Renal cortical epithelial cell (primary cell): ENCODE measurements around the gene CDO1. TPM values are rescaled to one million over a fixed set of nuclear protein-coding genes. Genes with fewer than 3 reads are reported as not detected.
"Not testable (repeated sequence)": the region's sequence is repeated elsewhere in the genome, so short reads cannot be mapped to it uniquely, and the experiment has no call there.

Experiments
- DNase-seq: peaks from one replicate; pipeline ENCODE4 v3.0.0-alpha.2; 2011; ENCODE audit warnings: low read depth
- total RNA-seq: library from RNA; depleted of rRNA; stranded (reverse); fragments of >200 nt; gene quantifications from 2 replicates; pipeline ENCODE4 v1.2.3, GENCODE V29; 2014

Gene CDO1
- total RNA-seq, 1 donor from 2014 or later: 0.55 TPM

DNA sequence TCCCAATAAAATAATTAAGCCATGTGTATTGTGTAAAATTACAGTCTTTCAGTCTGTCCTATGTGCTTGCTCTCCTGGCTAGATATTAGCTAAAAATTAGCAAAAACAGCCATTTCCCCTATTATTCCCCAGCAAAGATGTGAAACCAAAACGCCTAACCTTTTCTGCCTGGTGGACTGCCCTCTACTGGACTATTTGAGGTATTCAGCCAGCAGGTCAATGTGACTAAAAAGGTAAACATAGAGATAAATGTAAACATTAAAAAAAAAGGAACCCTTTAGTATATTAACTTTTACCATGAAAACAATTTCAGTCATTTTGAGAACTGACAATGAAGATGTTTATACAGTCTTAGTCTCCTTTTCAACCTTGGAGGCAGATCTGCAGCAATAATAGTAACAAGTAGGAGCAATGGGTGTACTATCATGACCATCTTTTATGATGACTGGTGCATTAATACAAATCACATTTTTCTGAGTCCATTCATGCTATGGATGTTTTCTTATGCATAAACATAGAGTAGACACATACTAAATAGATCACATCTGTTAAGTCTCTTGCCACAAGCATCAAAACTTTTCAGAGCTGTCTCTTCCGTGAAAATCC is 14.8 kb upstream of the CDO1 start:
- no peak for DNase-seq

DNA sequence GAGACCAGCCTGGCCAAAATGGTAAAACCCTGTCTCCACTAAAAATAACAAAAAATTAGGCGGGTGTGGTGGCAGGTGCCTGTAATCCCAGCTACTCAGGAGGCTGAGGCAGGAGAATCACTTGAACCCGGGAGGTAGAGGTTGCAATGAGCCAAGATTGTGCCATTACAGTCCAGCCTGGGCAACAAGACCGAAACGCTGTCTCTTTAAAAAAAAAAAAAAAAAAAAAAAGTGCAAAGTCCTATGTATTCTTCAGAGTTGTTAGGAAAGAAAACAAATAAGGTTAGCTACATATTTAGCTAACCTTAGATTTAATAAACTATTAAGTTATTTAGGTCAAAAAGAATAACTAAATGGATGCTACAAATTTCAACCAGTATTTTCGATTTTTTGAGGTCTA is 13.5 kb upstream of the CDO1 start:
- DNase-seq: no peak

DNA sequence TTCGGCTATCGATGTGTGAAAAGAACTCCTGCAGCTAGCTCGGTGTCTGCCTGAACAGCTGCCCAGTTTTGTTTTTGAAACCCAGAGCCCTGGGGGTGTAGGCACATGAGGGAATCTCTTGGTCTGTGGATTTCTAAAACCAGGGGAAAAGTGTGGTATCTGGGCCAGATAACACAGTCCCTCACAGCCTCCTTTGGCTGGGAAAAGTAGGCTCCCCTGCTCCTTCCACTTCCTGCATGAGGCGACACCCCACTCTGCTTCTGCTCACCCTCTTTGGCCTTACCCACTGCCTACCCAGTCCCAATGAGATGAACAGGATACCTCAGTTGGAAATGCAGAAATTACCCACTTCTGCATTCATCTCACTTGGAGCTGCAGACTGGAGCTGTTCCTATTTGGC is 9.5 kb upstream of the CDO1 start:
- DNase-seq: no peak

DNA sequence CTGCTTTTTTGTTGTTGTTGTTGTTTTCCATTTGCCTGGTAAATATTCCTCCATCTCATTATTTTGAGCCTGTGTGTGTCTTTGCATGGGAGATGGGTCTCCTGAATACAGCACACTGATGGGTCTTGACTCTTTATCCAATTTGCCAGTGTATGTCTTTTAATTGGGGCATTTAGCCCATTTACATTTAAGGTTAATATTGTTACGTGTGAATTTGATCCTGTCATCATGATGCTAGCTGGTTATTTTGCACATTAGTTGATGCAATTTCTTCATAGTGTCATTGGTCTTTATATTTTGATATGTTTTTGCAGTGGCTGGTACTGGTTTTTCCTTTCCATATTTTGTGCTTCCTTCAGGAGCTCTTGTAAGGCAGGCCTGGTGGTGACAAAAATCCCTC is 8.5 kb upstream of the CDO1 start:
- not testable (repeated sequence) for DNase-seq

DNA sequence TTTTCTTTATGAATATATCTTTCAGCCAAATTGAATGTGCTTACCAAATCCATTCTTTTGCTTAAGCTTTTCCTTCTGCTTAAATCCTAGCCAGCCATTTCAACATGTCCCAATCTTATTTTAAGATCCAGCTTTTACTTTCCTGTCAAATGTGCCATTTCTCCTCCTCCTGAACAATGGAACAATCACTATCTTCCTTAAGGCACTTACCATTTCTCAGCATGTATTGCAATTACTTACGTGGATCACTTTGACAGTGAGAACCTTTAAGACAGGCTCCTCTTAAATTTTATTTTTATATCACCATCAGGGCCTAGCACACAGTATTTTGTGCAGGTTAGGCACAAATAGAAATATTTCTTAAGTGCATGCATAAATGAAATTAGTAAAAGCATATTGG is 4.4 kb upstream of the CDO1 start:
- no peak for DNase-seq

DNA sequence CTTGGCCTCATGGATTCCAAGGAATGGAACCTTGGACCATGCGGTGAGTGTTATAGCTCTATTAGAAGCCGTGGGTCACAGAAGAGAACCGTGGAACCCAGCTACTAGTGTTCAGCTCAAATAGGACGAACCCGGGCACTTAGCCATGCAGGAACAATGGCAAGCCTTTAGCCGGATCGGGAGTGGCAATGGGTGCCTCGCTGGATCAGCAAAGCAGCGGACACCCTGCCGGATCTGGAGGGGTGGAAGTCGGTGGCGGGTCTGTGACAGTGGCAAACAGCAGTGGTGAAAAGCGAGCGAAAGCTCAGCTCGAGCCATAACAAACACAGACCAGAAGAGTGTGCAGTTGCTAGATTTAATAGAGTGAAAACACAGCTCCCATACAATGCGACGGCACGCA is 2.4 kb upstream of the CDO1 start:
- DNase-seq: no peak

DNA sequence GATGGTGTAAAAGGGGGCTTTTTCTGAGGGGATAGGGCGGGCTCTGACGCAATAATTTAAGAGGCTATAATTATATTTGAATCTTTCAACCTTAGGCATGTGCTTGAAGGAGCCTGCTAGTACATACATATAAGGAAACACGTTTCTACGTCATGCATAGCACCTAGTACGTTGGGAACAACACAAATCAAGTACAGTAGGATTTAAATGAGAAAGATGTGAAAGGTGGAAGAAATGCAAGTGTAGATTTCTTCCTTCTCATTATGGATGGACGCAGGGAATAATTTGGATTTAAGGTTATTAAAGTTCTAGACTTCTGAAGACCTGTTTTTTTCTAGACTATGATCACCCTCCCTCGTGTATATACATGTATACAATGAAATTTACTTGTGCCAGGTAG is 927 bp upstream of the CDO1 start:
- DNase-seq: no peak

DNA sequence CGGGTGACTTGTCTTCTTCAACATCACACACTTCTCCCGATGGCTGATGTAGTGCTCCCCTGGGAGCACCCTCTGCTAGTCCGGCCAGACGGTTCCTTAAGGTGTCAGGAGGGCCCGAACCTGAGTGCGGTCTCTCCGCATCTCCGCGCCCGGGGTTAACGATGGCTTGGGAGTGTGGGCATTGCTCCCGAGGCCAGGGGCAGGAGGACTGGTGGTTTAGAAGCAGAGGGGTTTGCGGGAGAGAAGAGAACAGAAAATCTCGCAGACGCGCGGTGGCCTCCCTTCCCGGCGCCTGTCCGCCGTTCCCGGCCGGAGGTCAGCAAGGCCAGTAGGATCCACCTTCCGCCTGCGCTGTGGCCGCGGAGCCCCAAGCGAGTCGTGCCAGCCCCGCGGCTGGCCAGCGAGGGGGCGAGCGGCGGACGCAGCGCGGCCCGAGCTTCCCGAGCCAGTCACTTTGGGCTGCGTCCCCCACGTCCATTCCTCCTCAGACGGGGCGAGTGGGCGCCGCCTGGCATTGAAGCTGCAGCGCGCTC is 700 bp downstream of the CDO1 start:
- DNase-seq: no peak

DNA sequence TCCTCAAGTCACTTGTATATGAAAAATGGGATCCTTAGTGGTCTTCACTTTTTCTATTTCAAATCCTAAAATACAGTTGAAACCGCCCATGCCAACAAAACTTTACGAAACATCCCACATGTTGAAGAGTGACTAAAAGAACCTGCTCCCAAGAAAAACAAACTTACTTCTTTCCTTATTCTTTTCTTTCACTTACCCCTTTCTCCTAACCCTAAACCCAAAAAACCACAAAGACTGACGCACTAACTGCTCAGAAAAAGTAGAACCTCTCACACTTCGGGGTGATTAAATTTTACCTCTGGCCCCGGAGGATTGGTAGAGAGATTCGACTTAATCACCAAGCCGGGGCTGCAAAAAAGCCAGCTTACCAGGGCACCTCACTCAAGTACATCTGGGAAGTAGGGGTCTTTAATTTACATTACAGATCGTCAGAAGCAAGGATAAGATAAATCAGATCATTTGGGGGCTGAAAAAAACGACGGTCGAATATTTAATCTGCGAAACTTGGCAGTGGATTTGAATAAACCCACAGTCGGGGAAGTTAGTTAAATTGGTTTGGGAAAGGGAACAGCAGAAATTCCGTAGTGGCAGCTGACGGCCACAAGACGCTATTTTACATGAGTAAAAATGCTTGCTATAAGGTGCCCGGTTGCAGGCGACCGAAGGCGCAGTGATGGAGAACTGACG is 1.3 kb downstream of the CDO1 start:
- no peak for DNase-seq

DNA sequence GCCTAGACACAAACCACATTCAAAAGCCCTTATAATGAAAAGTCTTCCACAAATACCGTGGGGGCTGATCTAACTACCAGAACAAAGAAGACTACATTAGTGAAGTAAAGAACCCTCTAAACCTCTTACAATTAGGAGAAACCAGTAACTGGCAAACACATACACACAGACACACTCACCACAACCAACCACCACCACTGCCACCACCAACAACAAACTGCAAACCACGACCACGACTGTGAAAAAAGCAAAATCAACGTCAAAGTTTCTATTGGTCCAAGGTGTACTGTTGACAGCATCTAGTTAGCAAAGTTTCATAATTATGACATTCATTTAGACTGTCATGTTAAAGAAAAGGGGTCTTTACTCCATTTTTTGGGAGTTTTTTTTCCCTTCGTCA is 2.7 kb downstream of the CDO1 start:
- DNase-seq: no peak

DNA sequence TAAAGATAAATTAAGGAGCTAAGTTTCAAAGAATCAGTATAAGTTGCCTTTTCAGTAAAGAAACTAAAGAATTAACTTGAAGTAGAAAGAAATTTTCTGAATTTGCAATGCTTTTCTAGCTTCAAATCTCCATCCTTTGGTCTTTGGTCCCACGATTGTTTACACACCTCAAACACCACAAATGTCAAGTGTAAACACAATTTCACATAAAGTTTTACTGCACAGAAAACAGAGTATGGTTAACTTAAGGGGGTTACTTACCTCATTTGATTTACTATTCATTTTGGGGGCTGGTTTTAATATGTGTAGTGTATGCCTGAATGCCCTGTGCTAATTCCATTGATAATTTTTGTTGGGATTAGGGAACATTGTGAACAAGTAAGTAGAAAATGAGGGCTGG is 4.1 kb downstream of the CDO1 start:
- DNase-seq: no peak

DNA sequence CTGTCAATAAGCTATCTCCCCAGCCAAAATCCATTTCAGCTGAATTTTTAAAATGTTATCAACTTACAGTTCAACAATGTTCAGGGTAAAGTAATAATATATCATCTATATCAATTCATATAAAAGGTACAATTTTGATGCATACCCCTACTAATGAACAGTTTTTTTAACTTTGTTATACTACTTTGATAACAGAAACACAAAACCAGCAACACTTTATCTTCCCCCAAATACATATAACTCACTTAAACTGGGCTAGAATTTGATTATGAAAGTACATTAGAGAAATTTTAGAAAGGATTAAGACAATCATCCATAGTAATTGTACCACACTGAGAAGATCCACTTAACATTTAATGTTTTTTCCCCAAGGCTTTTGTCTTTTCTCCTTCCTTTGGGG is 5.1 kb downstream of the CDO1 start:
- no peak for DNase-seq

DNA sequence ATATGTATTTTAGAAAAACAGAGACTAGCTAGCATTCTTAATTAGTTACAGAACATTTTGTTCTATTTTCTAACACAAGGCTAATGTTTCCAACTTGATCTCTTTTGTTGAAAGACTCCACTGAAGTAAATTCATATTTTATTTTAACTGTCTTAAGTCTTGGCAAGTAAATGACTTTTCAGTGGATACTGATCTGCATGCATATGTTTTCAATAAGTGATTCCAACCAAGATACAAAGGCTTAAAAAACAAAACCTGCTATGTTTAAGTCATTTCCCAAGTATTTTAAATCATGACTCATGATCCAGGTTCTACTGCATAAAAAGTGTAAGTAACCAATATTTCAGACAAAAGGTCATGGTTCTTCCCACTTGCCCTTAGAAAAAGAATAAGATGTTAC is 5.7 kb downstream of the CDO1 start:
- DNase-seq: no peak

DNA sequence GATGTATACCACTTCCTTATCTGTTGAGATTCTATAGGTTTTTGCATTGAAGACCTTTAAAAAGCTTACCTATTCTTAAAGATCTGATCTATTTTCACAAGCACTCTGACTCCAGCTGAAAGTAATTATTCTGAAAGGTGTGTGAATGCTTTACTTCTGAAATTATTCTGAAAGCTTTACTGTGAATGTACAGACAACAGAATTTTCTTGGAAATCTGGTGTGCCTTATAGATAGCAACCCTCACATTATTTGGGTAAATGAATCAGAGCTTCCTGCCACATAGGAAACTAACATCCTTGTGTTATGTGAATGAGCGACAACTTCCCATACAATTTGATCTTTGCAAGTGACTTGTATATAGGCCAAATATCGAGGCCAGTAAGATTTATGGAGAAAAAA is 6.5 kb downstream of the CDO1 start:
- no peak for DNase-seq

DNA sequence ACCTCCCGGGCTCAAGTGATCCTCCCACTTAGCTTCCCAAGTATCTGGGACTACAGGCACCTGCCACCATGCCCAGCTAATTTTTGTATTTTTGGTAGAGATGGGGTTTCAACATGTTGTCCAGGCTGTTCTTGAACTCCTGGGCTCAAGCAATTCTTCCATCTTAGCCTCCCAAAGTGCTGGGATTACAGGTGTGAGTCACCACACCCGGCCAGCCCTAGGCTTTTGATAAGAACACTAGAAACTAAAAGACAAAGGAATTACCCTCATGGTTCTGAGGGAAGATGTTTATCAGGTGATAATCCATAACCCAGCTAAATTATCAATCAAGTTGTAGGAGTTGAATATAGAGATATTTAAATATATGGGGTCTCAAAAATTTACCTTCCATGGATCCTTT is 8.4 kb downstream of the CDO1 start:
- DNase-seq: not testable (repeated sequence)

DNA sequence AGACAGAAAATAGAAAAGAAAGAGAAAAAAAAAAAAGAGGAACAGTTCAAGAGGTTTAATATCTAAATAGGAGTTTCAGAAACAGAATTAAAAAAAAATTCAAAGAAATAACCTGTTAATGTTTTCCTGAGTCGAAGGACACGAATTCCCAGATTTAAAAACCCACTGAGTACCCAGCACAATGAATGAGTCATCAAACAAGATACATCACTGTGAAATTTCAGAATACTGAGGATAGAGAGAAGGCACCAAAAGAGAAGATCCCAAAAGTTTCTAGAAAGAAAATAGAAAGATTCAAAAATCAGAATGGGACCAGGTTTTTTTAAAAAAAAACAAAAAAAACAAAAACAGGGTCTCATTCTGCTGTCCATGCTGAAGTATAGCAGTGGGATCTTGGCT is 8.8 kb downstream of the CDO1 start:
- DNase-seq: no peak

DNA sequence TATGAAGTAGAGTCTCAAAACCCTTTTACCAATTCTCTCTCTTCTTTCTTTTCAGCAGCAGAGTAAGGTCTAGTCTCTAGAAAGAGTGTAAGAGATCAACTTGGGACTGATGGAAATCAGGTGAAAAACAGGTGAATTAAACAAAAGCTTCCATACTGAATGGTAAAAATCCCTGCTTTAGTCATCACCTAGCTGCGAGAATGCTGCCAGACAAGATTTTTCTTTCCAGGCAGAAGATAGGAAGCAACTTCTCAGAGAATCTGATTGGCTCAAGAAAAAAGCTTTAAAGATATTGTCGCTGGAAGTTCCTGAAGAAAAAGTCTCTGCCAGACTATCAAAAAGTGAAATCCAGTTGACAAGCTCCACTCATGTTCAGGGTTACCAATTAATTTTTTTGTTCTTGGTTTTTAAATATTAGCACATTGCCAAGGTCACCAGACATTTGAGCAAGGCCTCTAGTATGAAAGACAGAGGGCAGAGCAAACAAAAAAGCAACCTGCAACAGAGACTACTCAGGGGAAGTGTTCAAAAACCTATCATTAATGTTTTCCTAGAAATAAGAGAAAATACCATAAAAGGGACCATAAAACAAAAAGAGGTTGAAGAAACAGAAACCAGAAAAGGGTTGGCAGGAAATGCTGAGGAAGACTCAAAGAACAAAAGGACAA is 9.3 kb downstream of the CDO1 start:
- no peak for DNase-seq

DNA sequence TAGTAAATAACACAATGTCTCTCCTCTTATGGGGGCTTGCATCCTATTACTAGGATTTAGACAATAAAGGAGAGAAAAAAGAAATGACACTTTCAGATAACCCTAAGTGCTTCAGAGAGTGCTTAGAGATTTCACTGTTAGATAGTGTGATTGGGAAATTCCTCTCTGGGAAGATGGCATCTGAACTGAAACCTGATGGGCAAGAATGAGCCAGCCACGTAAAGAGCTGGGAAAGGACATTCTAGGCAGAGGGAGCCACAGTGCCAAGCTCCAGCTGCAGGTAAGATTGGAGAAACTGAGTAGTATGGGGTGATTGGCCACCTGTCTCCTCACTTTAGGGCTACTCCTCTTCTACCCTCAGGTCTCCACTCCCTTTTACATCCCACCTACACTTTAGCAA is 14.5 kb downstream of the CDO1 start:
- DNase-seq: no peak

DNA sequence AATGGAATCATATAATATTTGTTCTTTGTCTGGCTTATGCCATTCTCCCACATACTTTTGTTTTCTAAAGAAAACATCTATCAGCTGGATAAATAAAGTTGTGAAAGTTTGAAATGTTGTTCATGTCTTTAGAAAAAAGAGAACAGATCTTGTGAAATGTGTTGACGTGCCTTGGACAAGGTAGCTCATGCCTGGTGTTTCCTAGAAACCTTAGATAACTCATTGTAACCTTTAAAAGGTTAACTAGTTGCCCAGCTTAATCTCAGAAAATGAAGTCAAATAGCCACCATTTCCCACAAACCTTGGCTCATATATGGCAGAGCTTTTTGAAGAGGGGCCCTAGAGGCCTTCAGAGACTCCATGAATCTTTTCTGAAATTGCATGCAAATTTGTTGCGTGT is 15.3 kb downstream of the CDO1 start:
- DNase-seq: no peak

DNA sequence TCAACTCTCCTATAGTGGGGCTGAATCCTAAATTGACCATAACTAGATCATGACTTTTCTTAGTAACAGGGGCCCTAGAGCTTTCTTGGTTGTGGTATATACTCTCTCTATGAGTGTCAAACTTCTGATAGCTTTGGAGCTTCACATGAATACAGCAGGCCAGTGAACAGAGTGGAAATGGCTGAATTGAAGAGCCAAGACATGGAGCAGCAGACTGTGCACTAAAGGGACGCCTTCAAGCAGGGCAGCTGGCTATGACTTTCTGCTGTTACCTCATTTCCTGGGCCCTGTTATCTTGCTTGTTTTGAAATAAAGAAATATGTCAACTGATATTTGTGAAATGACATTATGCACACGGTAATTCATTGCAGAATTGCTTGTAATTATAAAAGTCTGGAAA is 16.4 kb downstream of the CDO1 start:
- no peak for DNase-seq

DNA sequence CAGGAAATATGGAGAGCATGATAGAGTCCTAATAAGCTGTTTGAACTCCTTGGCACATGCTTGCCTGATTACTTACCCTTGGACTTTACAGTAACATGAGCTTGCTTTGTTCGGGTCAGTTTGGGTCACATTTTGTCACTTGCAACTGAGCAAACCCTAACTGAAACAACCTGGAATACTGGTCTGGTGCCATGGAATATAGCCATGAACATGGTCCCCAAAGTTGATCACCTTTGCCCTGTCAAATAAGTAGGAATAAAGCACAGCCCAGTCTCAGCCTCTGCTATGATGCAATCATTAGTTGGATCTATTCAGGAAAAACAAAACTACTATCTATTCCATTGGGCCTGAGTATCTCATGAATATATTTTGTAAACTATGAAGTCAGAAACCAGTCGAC is 18.2 kb downstream of the CDO1 start:
- DNase-seq: no peak

DNA sequence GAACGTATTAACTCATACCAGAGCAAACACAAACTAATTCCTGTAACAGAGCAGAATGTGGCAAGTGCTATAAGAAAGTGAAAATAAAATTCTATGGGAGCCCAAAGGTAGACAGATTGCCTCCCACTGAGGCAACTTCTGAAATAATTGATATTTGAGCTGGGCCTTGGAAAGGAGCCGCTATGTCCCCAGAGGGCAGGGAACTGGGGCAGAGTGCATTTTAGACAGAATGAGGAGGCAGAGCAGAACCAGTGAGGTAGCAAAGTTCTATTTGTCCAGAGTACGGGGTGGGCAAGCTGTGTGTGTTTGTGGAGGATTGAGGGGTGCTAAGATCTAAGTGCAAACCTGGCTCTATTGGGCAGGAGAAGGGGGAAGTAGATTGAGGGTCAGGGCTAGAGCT is 19.8 kb downstream of the CDO1 start:
- no peak for DNase-seq

DNA sequence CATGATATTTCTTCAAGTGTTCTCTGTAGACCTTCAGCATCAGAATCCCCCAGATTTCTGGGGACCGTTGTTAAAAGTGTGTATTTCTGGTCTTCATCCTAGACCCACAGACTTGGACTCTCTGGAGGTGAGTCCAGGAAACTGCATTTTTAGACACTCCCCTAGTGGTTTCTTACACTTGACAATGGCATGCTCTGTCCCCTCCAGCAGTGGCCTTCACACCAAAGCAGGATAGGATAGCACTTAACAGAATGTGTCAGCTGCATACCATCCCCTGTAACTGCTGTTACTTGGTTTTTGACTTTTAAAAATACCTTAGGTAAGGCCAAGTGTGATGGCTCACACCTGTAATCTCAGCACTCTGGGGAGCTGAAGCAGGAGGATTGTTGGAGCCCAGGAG is 20.8 kb downstream of the CDO1 start:
- no peak for DNase-seq
